B cell (primary cell): ENCODE measurements around the gene COL28A1. TPM values are rescaled to one million over a fixed set of nuclear protein-coding genes. Genes with fewer than 3 reads are reported as not detected.

Source experiments
- ATAC-seq: fragments of 200-7000 bp; cut with Tn5 transposase; one replicate; pipeline ENCODE4 v1.10.0; 2021; ENCODE audit warnings: low read depth, mild to moderate bottlenecking, moderate number of reproducible peaks, moderate library complexity
- CTCF ChIA-PET: fragments of 350-600 bp; sonication (Branson Sonifier 250); formaldehyde crosslinking; loops from one replicate; lab custom pipeline; 2021; ENCODE audit warnings: antibody characterized with exemption, inconsistent platforms; lab: Charles Lee
- POLR2A ChIA-PET: fragments of 350-600 bp; sonication (Branson Sonifier 250); formaldehyde crosslinking; loops from one replicate; lab custom pipeline; 2021; ENCODE audit warnings: antibody characterized with exemption; lab: Charles Lee
- DNase-seq: peaks from one replicate; pipeline ENCODE4 v3.0.0; 2013
- H2AFZ ChIP-seq: 2 replicates; pipeline ENCODE4 v1.6.1; 2012; ENCODE audit warnings: mild to moderate bottlenecking, low read depth, low read length; ENCODE audit not compliant: insufficient read depth, poor library complexity, severe bottlenecking
- H3K27ac ChIP-seq, 2 donors: 1 replicate in 1 of 2; 2 replicates in 1 of 2; pipeline ENCODE4 v1.5.1; 2012 to 2013; ENCODE audit warnings: low read length in 2 of 2, mild to moderate bottlenecking in 2 of 2, moderate library complexity in 1 of 2
- H3K27me3 ChIP-seq, 4 experiments: fragments of 200-600 bp in 1 of 4; sonication (generic) in 1 of 4; replicated peaks in 1 of 4; 1 replicate in 2 of 4; 2 replicates in 2 of 4; pipeline versions ENCODE4 v1.6.1 to v1.7.0; 2013 to 2016; ENCODE audit warnings: low read length in 3 of 4, mild to moderate bottlenecking in 2 of 4, mixed read lengths in 1 of 4, moderate library complexity in 1 of 4; ENCODE audit not compliant: insufficient read depth in 4 of 4, control insufficient read depth in 3 of 4; ENCODE audit errors: control extremely low read depth in 1 of 4
- H3K36me3 ChIP-seq, 2 experiments: replicated peaks in 1 of 2; 1 replicate in 1 of 2; 2 replicates in 1 of 2; pipeline versions ENCODE4 v1.6.1 to v1.7.1; 2013; ENCODE audit warnings: low read length in 1 of 2; ENCODE audit not compliant: insufficient read depth in 2 of 2, control insufficient read depth in 1 of 2; ENCODE audit errors: control extremely low read depth in 1 of 2, extremely low read depth in 1 of 2
- H3K4me1 ChIP-seq, 2 donors: fragments of 200-600 bp in 1 of 2; sonication (generic) in 1 of 2; 1 replicate in 1 of 2; 2 replicates in 1 of 2; pipeline versions ENCODE4 v1.5.1 to v1.6.1; 2013 to 2017; ENCODE audit warnings: low read length in 2 of 2; ENCODE audit not compliant: control insufficient read depth in 2 of 2, insufficient read depth in 2 of 2
- H3K4me2 ChIP-seq: replicated peaks from 2 replicates; pipeline ENCODE3; 2012; ENCODE audit warnings: mild to moderate bottlenecking, low read depth, low read length; ENCODE audit not compliant: poor library complexity, severe bottlenecking
- H3K4me3 ChIP-seq, 5 experiments: fragments of 200-600 bp in 1 of 5; sonication (generic) in 1 of 5; 1 replicate in 3 of 5; 2 replicates in 2 of 5; pipeline versions ENCODE4 v1.5.1 to v1.7.0; 2011 to 2016; ENCODE audit warnings: low read length in 4 of 5, mild to moderate bottlenecking in 4 of 5, low read depth in 2 of 5, control low read depth in 1 of 5, moderate library complexity in 1 of 5; ENCODE audit not compliant: insufficient read depth in 1 of 5; ENCODE audit errors: control extremely low read depth in 1 of 5, extremely low read depth in 1 of 5
- H3K79me2 ChIP-seq: fragments of 200-600 bp; sonication (generic); one replicate; pipeline ENCODE4 v1.6.0; 2016; ENCODE audit warnings: low read length; ENCODE audit not compliant: control insufficient read depth, insufficient read depth
- H3K9ac ChIP-seq: fragments of 200-600 bp; sonication (generic); 2 replicates; pipeline ENCODE4 v1.6.1; 2017; ENCODE audit warnings: mild to moderate bottlenecking, low read length, moderate library complexity
- H3K9me3 ChIP-seq, 3 donors: one replicate each; pipeline versions ENCODE4 v1.6.1 to v1.7.1; 2013; ENCODE audit warnings: low read length in 2 of 3; ENCODE audit not compliant: control insufficient read depth in 2 of 3, insufficient read depth in 1 of 3; ENCODE audit errors: control extremely low read depth in 1 of 3
- H4K20me1 ChIP-seq: 2 replicates; pipeline ENCODE4 v1.6.0; 2012; ENCODE audit warnings: mild to moderate bottlenecking, low read length; ENCODE audit not compliant: insufficient read depth, control insufficient read depth, poor library complexity, severe bottlenecking
- H3K27ac Mint-ChIP-seq: one replicate; pipeline ENCODE4 v1.8.0; 2021; ENCODE audit warnings: mixed read lengths
- H3K27me3 Mint-ChIP-seq: one replicate; pipeline ENCODE4 v1.8.0; 2021; ENCODE audit warnings: mixed read lengths
- H3K4me1 Mint-ChIP-seq: one replicate; pipeline ENCODE4 v1.8.0; 2021; ENCODE audit warnings: mixed read lengths
- H3K4me3 Mint-ChIP-seq: one replicate; pipeline ENCODE4 v1.8.0; 2021; ENCODE audit warnings: mixed read lengths
- H3K9me3 Mint-ChIP-seq: one replicate; pipeline ENCODE4 v1.8.0; 2022; ENCODE audit warnings: mixed read lengths; ENCODE audit not compliant: insufficient read depth
- EZH2 ChIP-seq: IDR thresholded peaks from 2 replicates; pipeline ENCODE4 v1.6.1; 2012; ENCODE audit warnings: borderline replicate concordance, low read depth, mild to moderate bottlenecking, moderate library complexity, low read length; ENCODE audit not compliant: insufficient read depth, poor library complexity, severe bottlenecking
- WGBS: methylation state at CpG from one replicate; pipeline ENCODE4 v1.1.5; 2013; ENCODE audit warnings: missing lambda C conversion rate; ENCODE audit not compliant: insufficient coverage; 5-methylcytosine and 5-hydroxymethylcytosine counted together
- intact Hi-C: fragments of 100-400 bp; cut with micrococcal nuclease; formaldehyde crosslinking; loops from one replicate; pipeline ENCODE4 v1.10.0; 2022
- polyA plus RNA-seq: library from polyadenylated mRNA; depleted of rRNA; stranded (reverse); fragments of >200 nt; gene quantifications from 2 replicates; pipeline ENCODE4 v1.2.3, GENCODE V29; 2012
- total RNA-seq, 2 donors: library from RNA; stranded (reverse); fragments of 120-200 nt in 1 of 2; gene quantifications; 1 replicate in 1 of 2; 2 replicates in 1 of 2; pipeline versions ENCODE4 v1.2.3 to v1.2.4, GENCODE V29; 2013 to 2022
- TF ChIP-seq, protein P1 (sequence below): fragments of 200-600 bp; IDR thresholded peaks from one replicate; pipeline ENCODE4 v1.8.0; 2022; ENCODE audit warnings: antibody characterized with exemption, mild to moderate bottlenecking

The COL28A1 gene
- total and polyA plus RNA-seq, 2 donors (not counting 1 experiment from before 2014, with no cell fraction given) = 0.18 to 0.67 TPM

GRCh38 chr7:7417414-7417813 lies 118.3 kb downstream of the COL28A1 start:
- H3K4me2 ChIP-seq = peak overlapping the region; percentile 22
- Mint-ChIP-seq H3K4me3 (no peak overlapping the region), H3K4me1 (peaks cover 12% of the 10 kb centered on the region), H3K27ac (no peak overlapping the region), H3K27me3 (no peaks in the 10 kb centered on the region), H3K9me3 (no peaks in the 10 kb centered on the region)
- H3K27ac ChIP-seq = no peak overlapping the region
- CTCF ChIA-PET = interaction anchor here (0.6 to 1.0 kb wide), 2 partner anchors 95 to 314 kb away, joined by 3 read pairs; no protein-coding TSS in a partner anchor
- H3K4me3 ChIP-seq = no peak overlapping the region
- intact Hi-C loops = no loop called here
- WGBS = 80% methylated on average over 2 of the region's 2 CpGs
- H3K79me2 ChIP-seq = no peaks in the 10 kb centered on the region
- no peaks in the 10 kb centered on the region for H3K9me3 ChIP-seq
- no peaks in the 10 kb centered on the region for H4K20me1 ChIP-seq
- POLR2A ChIA-PET = no interaction called here
- H2AFZ ChIP-seq = peak overlapping the region; percentile 38
- no peak overlapping the region for H3K9ac ChIP-seq
- peaks cover 4 to 13% of the 10 kb centered on the region in 2 donors for H3K4me1 ChIP-seq
- TF ChIP-seq, protein P1, sequence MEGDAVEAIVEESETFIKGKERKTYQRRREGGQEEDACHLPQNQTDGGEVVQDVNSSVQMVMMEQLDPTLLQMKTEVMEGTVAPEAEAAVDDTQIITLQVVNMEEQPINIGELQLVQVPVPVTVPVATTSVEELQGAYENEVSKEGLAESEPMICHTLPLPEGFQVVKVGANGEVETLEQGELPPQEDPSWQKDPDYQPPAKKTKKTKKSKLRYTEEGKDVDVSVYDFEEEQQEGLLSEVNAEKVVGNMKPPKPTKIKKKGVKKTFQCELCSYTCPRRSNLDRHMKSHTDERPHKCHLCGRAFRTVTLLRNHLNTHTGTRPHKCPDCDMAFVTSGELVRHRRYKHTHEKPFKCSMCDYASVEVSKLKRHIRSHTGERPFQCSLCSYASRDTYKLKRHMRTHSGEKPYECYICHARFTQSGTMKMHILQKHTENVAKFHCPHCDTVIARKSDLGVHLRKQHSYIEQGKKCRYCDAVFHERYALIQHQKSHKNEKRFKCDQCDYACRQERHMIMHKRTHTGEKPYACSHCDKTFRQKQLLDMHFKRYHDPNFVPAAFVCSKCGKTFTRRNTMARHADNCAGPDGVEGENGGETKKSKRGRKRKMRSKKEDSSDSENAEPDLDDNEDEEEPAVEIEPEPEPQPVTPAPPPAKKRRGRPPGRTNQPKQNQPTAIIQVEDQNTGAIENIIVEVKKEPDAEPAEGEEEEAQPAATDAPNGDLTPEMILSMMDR = no peak
- ATAC-seq (no peak), DNase-seq (no peak)
- H3K27me3 ChIP-seq = no peaks in the 10 kb centered on the region
- H3K36me3 ChIP-seq = no peaks in the 10 kb centered on the region

- Mint-ChIP-seq H3K27ac (no peak overlapping the region), H3K4me1 (peaks cover 12% of the 10 kb centered on the region), H3K9me3 (no peaks in the 10 kb centered on the region), H3K4me3 (no peak overlapping the region), H3K27me3 (no peaks in the 10 kb centered on the region)
- H3K36me3 ChIP-seq = no peaks in the 10 kb centered on the region
- no peak overlapping the region for H3K27ac ChIP-seq
- no peak overlapping the region for H3K4me2 ChIP-seq
- peaks cover 4 to 13% of the 10 kb centered on the region in 2 donors for H3K4me1 ChIP-seq
- H4K20me1 ChIP-seq = no peaks in the 10 kb centered on the region
- TF ChIP-seq EZH2 = no peak
- TF ChIP-seq, protein P1 = no peak
- no peak for ATAC-seq
- DNase-seq = peak; percentile 8
- H3K4me3 ChIP-seq = no peak overlapping the region
- H3K27me3 ChIP-seq = no peaks in the 10 kb centered on the region
- no peaks in the 10 kb centered on the region for H3K9me3 ChIP-seq
- peak overlapping the region; percentile 5 for H2AFZ ChIP-seq
- POLR2A ChIA-PET = no interaction called here
- intact Hi-C loops = no loop called here
- no peaks in the 10 kb centered on the region for H3K79me2 ChIP-seq
- CTCF ChIA-PET = no interaction called here
- 52% methylated on average over 3 of the region's 6 CpGs for WGBS
- no peak overlapping the region for H3K9ac ChIP-seq
Observed at GRCh38 chr7:7416031-7416858, 119.4 kb downstream of the COL28A1 start.
